ENCODE data around the gene CDH23. TPM values are rescaled to one million over a fixed set of nuclear protein-coding genes. Genes with fewer than 3 reads are reported as not detected.

Gene CDH23
- total RNA-seq, 4 donors from 2014 or later = 2.9 to 16.1 (median 5.9) TPM

- Histone ChIP-seq H3K4me3 (no peak overlapping the region), H3K36me3 (peaks cover 0 to 62% (median 29%) of the 10 kb centered on the region in 4 donors), H3K4me1 (no peaks in the 10 kb centered on the region), H3K9me3 (no peaks in the 10 kb centered on the region), H3K27me3 (no peaks in the 10 kb centered on the region), H3K27ac (peak overlapping the region in 1 of 4 donors; percentile 21)
- intact Hi-C loops (cut with DNase I; ENCODE audit: low total_unique reads) = loop anchor here (10.0 kb wide), 2 partner anchors 433 to 503 kb away; partner anchors contain the start of gene SLC29A3
- TF ChIP-seq EP300 (IDR thresholded peaks at IDR 0.05; ENCODE audit: low read depth) = no peak
- TF ChIP-seq POLR2AphosphoS5 (IDR thresholded peaks at IDR 0.05) = no peak
- TF ChIP-seq POLR2A (IDR thresholded peaks at IDR 0.05) = no peak
- no peak for TF ChIP-seq CTCF (IDR thresholded peaks at IDR 0.05)
- no peak for DNase-seq
- 70 to 78% methylated on average over 3 to 9 of the region's 9 CpGs for WGBS, 2 donors (ENCODE audit: low coverage in 1 of 2)
- in situ Hi-C loops (cut with MboI; ENCODE audit: low pct_ligation_motif_present in 1 of 4, low pct_unique_long_range_greater_than_20kb in 1 of 4, low sequenced_read_pairs in 3 of 4) = loop anchor here (10.0 to 25.0 kb wide), 5 partner anchors 106 to 506 kb away; partner anchors contain the start of genes CDH23 (in 3 of the 4), SLC29A3 (in 2 of the 4) and C10orf105 (in 1 of the 4)
These were observed 421.3 kb downstream of the CDH23 start for GRCh38 chr10:71817831-71818655.

- in situ Hi-C loops (cut with MboI; ENCODE audit: low pct_ligation_motif_present in 1 of 4, low pct_unique_long_range_greater_than_20kb in 1 of 4, low sequenced_read_pairs in 3 of 4) (loop anchor here (10.0 to 25.0 kb wide), 5 partner anchors 106 to 506 kb away; partner anchors contain the start of genes CDH23 (in 3 of the 4), SLC29A3 (in 2 of the 4) and C10orf105 (in 1 of the 4)), intact Hi-C loops (cut with DNase I; ENCODE audit: low total_unique reads) (loop anchor here (10.0 kb wide), 2 partner anchors 434 to 504 kb away; partner anchors contain the start of gene SLC29A3)
- TF ChIP-seq POLR2A (IDR thresholded peaks at IDR 0.05) (no peak), POLR2AphosphoS5 (IDR thresholded peaks at IDR 0.05) (no peak), EP300 (IDR thresholded peaks at IDR 0.05; ENCODE audit: low read depth) (no peak), CTCF (IDR thresholded peaks at IDR 0.05) (no peak)
- Histone ChIP-seq H3K4me3 (no peak overlapping the region), H3K9me3 (no peaks in the 10 kb centered on the region), H3K27ac (no peak overlapping the region), H3K4me1 (no peaks in the 10 kb centered on the region), H3K36me3 (peaks cover 0 to 66% (median 31%) of the 10 kb centered on the region in 4 donors), H3K27me3 (no peaks in the 10 kb centered on the region)
- WGBS, 2 donors (ENCODE audit: low coverage in 1 of 2) = 90 to 95% methylated on average over 2 to 14 of the region's 14 CpGs
- DNase-seq = no peak
These were observed 422.0 kb downstream of the CDH23 start for GRCh38 chr10:71818674-71819260.

GRCh38 chr10:71819441-71819861, 422.7 kb downstream of the CDH23 start:
- no peak overlapping the region for H3K4me3 ChIP-seq
- WGBS, 2 donors (ENCODE audit: low coverage in 1 of 2) = 98% methylated on average over 18 of the region's 18 CpGs; no CpG with 5 or more reads in 1 of the 2 donors
- intact Hi-C loops (cut with DNase I; ENCODE audit: low total_unique reads) (loop anchor here (10.0 kb wide), 2 partner anchors 435 to 505 kb away; partner anchors contain the start of gene SLC29A3), in situ Hi-C loops (cut with MboI; ENCODE audit: low pct_ligation_motif_present in 1 of 4, low pct_unique_long_range_greater_than_20kb in 1 of 4, low sequenced_read_pairs in 3 of 4) (loop anchor here (10.0 to 25.0 kb wide), 5 partner anchors 107 to 507 kb away; partner anchors contain the start of genes CDH23 (in 3 of the 4), SLC29A3 (in 2 of the 4) and C10orf105 (in 1 of the 4))
- H3K4me1 ChIP-seq = no peaks in the 10 kb centered on the region
- no peak for DNase-seq
- H3K27me3 ChIP-seq = no peaks in the 10 kb centered on the region
- peaks cover 0 to 73% (median 34%) of the 10 kb centered on the region in 4 donors for H3K36me3 ChIP-seq
- TF ChIP-seq POLR2AphosphoS5 (IDR thresholded peaks at IDR 0.05) (no peak), POLR2A (IDR thresholded peaks at IDR 0.05) (no peak), EP300 (IDR thresholded peaks at IDR 0.05; ENCODE audit: low read depth) (no peak), CTCF (IDR thresholded peaks at IDR 0.05) (no peak)
- H3K9me3 ChIP-seq = no peaks in the 10 kb centered on the region
- H3K27ac ChIP-seq = no peak overlapping the region

Measured in transverse colon (tissue), 4 donors.